Activated naive CD8-positive, alpha-beta T cell treated with anti-CD3 and anti-CD28 coated beads, Interleukin-2, amount 10 ng/mL, durations not matched to agents 7 days and 5 days (primary cell): ENCODE results near the gene CNN2. TPM values are rescaled to one million over a fixed set of nuclear protein-coding genes. Genes with fewer than 3 reads are reported as not detected.

Experiments
- ATAC-seq: fragments of 150-1000 bp; cut with Tn5 transposase; one replicate; pipeline ENCODE4 v1.10.0; 2021; ENCODE audit warnings: low read depth, moderate library complexity
- POLR2A ChIA-PET: fragments of 350-600 bp; sonication (Branson Sonifier 250); formaldehyde crosslinking; loops from one replicate; lab custom pipeline; 2021; ENCODE audit warnings: antibody characterized with exemption; lab: Charles Lee
- DNase-seq: peaks from one replicate; pipeline ENCODE4 v3.0.0; 2021
- H3K27ac Mint-ChIP-seq: one replicate; pipeline ENCODE4 v1.8.0; 2022; ENCODE audit warnings: mild to moderate bottlenecking, mixed read lengths
- H3K27me3 Mint-ChIP-seq: one replicate; pipeline ENCODE4 v1.8.0; 2022; ENCODE audit warnings: mild to moderate bottlenecking, moderate library complexity, mixed read lengths
- H3K36me3 Mint-ChIP-seq: one replicate; pipeline ENCODE4 v1.8.0; 2021; ENCODE audit warnings: mild to moderate bottlenecking, mixed read lengths
- H3K4me1 Mint-ChIP-seq: one replicate; pipeline ENCODE4 v1.8.0; 2021; ENCODE audit warnings: mixed read lengths
- H3K4me3 Mint-ChIP-seq: one replicate; pipeline ENCODE4 v1.8.0; 2022; ENCODE audit warnings: mild to moderate bottlenecking, moderate library complexity, mixed read lengths
- H3K9me3 Mint-ChIP-seq: one replicate; pipeline ENCODE4 v1.8.0; 2021; ENCODE audit warnings: mixed read lengths
- total RNA-seq, 2 experiments: library from RNA; stranded (reverse); gene quantifications; one replicate each; pipeline ENCODE4 v1.2.3, GENCODE V29; 2021

Gene CNN2
- total RNA-seq, result 100 to 1,000 TPM; 340 to 353 TPM

GRCh38 chr19:1025960-1026782, at the start of gene CNN2:
Gene CNN2, plus strand, starts transcription at chr19:1026608. Its CDS starts 54 bp downstream, at chr19:1026662.
- H3K4me1 Mint-ChIP-seq, result peaks cover 19% of the 10 kb centered on the region
- H3K9me3 Mint-ChIP-seq, result no peaks in the 10 kb centered on the region
- POLR2A ChIA-PET, result interaction anchor here (0.5 to 7.0 kb wide), 10 partner anchors 12 to 243 kb away, joined by 3 to 130 read pairs (median 6); partner anchors contain the start of genes ABCA7, ARHGAP45, CIRBP and POLR2E
- H3K27me3 Mint-ChIP-seq, result no peaks in the 10 kb centered on the region
- ATAC-seq (peak; percentile 59), DNase-seq (peak; percentile 84)
- H3K4me3 Mint-ChIP-seq, result peak within 1 kb of the TSS; percentile 96
- peaks cover 13% of the 10 kb centered on the region for H3K36me3 Mint-ChIP-seq
- peak within 1 kb of the TSS; percentile 92 for H3K27ac Mint-ChIP-seq

GRCh38 chr19:977058-977464, 49.3 kb upstream of the CNN2 start:
- H3K9me3 Mint-ChIP-seq, result no peaks in the 10 kb centered on the region
- no peak for DNase-seq
- no peak overlapping the region for H3K4me3 Mint-ChIP-seq

GRCh38 chr19:979318-979741, 47.1 kb upstream of the CNN2 start:
- POLR2A ChIA-PET, result no interaction called here
- Mint-ChIP-seq H3K27ac (no peak overlapping the region), H3K9me3 (no peaks in the 10 kb centered on the region), H3K4me3 (no peak overlapping the region), H3K27me3 (no peaks in the 10 kb centered on the region), H3K4me1 (no peaks in the 10 kb centered on the region), H3K36me3 (peaks cover 1% of the 10 kb centered on the region)
- DNase-seq, result no peak
- ATAC-seq, result no peak

More at GRCh38 chr19:977058-977464, 49.3 kb upstream of the CNN2 start:
- POLR2A ChIA-PET, result no interaction called here
- H3K27ac Mint-ChIP-seq, result no peak overlapping the region
- peaks cover 5% of the 10 kb centered on the region for H3K36me3 Mint-ChIP-seq
- H3K27me3 Mint-ChIP-seq, result no peaks in the 10 kb centered on the region
- H3K4me1 Mint-ChIP-seq, result no peaks in the 10 kb centered on the region
- ATAC-seq, result peak; percentile 16

- POLR2A ChIA-PET, result no interaction called here
- Mint-ChIP-seq H3K4me3 (no peak overlapping the region), H3K4me1 (peaks cover 5% of the 10 kb centered on the region), H3K27ac (no peak overlapping the region), H3K9me3 (no peaks in the 10 kb centered on the region), H3K27me3 (no peaks in the 10 kb centered on the region), H3K36me3 (peaks cover 2% of the 10 kb centered on the region)
- DNase-seq, result no peak
- ATAC-seq, result no peak
Observed at GRCh38 chr19:980133-980998, 46.0 kb upstream of the CNN2 start.

- Mint-ChIP-seq H3K36me3 (peaks cover 2% of the 10 kb centered on the region), H3K9me3 (no peaks in the 10 kb centered on the region), H3K4me3 (no peak overlapping the region), H3K27ac (no peak overlapping the region), H3K27me3 (no peaks in the 10 kb centered on the region), H3K4me1 (peaks cover 8% of the 10 kb centered on the region)
- peak; percentile 93 for DNase-seq
- POLR2A ChIA-PET, result no interaction called here
- peak; percentile 81 for ATAC-seq
Observed at GRCh38 chr19:982567-983170, 43.7 kb upstream of the CNN2 start.

GRCh38 chr19:984165-984967, 42.0 kb upstream of the CNN2 start, which contains the start of gene WDR18:
Gene WDR18, plus strand, starts transcription at chr19:984345. Its CDS starts 9 bp downstream, at chr19:984354.
- H3K9me3 Mint-ChIP-seq, result no peaks in the 10 kb centered on the region
- peak within 1 kb of the TSS; percentile 94 for H3K4me3 Mint-ChIP-seq
- DNase-seq, result peak; percentile 92
- peaks cover 8% of the 10 kb centered on the region for H3K4me1 Mint-ChIP-seq
- POLR2A ChIA-PET, result interaction anchor here (0.6 to 2.0 kb wide), 25 partner anchors 10 to 1101 kb away, joined by 3 to 13 read pairs (median 5); partner anchors contain the start of genes CFD, GPX4 and RNU6-2
- peak; percentile 86 for ATAC-seq
- no peaks in the 10 kb centered on the region for H3K27me3 Mint-ChIP-seq
- peak within 1 kb of the TSS; percentile 90 for H3K27ac Mint-ChIP-seq
- peaks cover 2% of the 10 kb centered on the region for H3K36me3 Mint-ChIP-seq

GRCh38 chr19:986083-986482, 40.3 kb upstream of the CNN2 start:
- POLR2A ChIA-PET, result no interaction called here

GRCh38 chr19:988081-988480, 38.3 kb upstream of the CNN2 start:
- H3K4me3 Mint-ChIP-seq, result no peak overlapping the region
- peaks cover 6% of the 10 kb centered on the region for H3K36me3 Mint-ChIP-seq
- H3K4me1 Mint-ChIP-seq, result peaks cover 8% of the 10 kb centered on the region

More at GRCh38 chr19:986083-986482, 40.3 kb upstream of the CNN2 start:
- H3K27ac Mint-ChIP-seq, result peak overlapping the region; percentile 50
- H3K4me3 Mint-ChIP-seq, result no peak overlapping the region
- H3K27me3 Mint-ChIP-seq, result no peaks in the 10 kb centered on the region
- peaks cover 6% of the 10 kb centered on the region for H3K36me3 Mint-ChIP-seq
- ATAC-seq (no peak), DNase-seq (no peak)
- H3K9me3 Mint-ChIP-seq, result no peaks in the 10 kb centered on the region
- peaks cover 8% of the 10 kb centered on the region for H3K4me1 Mint-ChIP-seq

GRCh38 chr19:988510-988909, 37.9 kb upstream of the CNN2 start:
- H3K9me3 Mint-ChIP-seq, result no peaks in the 10 kb centered on the region

More at GRCh38 chr19:988081-988480, 38.3 kb upstream of the CNN2 start:
- DNase-seq (no peak), ATAC-seq (no peak)
- no peaks in the 10 kb centered on the region for H3K9me3 Mint-ChIP-seq
- H3K27ac Mint-ChIP-seq, result peak overlapping the region; percentile 32
- POLR2A ChIA-PET, result no interaction called here
- H3K27me3 Mint-ChIP-seq, result no peaks in the 10 kb centered on the region

GRCh38 chr19:989381-990081, 36.9 kb upstream of the CNN2 start:
- peak; percentile 9 for ATAC-seq
- H3K27ac Mint-ChIP-seq, result no peak overlapping the region

More at GRCh38 chr19:988510-988909, 37.9 kb upstream of the CNN2 start:
- ATAC-seq, result no peak
- POLR2A ChIA-PET, result no interaction called here
- no peak overlapping the region for H3K27ac Mint-ChIP-seq
- peaks cover 8% of the 10 kb centered on the region for H3K4me1 Mint-ChIP-seq
- H3K36me3 Mint-ChIP-seq, result peaks cover 6% of the 10 kb centered on the region
- H3K4me3 Mint-ChIP-seq, result no peak overlapping the region
- H3K27me3 Mint-ChIP-seq, result no peaks in the 10 kb centered on the region
- no peak for DNase-seq

GRCh38 chr19:990119-990571, 36.3 kb upstream of the CNN2 start:
- H3K9me3 Mint-ChIP-seq, result no peaks in the 10 kb centered on the region
- no peaks in the 10 kb centered on the region for H3K27me3 Mint-ChIP-seq
- no peak overlapping the region for H3K27ac Mint-ChIP-seq
- no peak for DNase-seq
- peaks cover 4% of the 10 kb centered on the region for H3K4me1 Mint-ChIP-seq
- ATAC-seq, result no peak
- POLR2A ChIA-PET, result no interaction called here
- no peak overlapping the region for H3K4me3 Mint-ChIP-seq
- H3K36me3 Mint-ChIP-seq, result peaks cover 3% of the 10 kb centered on the region

More at GRCh38 chr19:989381-990081, 36.9 kb upstream of the CNN2 start:
- H3K36me3 Mint-ChIP-seq, result peaks cover 3% of the 10 kb centered on the region
- no peak for DNase-seq
- H3K4me3 Mint-ChIP-seq, result no peak overlapping the region
- POLR2A ChIA-PET, result no interaction called here
- H3K27me3 Mint-ChIP-seq, result no peaks in the 10 kb centered on the region
- no peaks in the 10 kb centered on the region for H3K9me3 Mint-ChIP-seq
- H3K4me1 Mint-ChIP-seq, result peaks cover 8% of the 10 kb centered on the region

- H3K4me1 Mint-ChIP-seq, result peaks cover under 1% of the 10 kb centered on the region
- H3K27me3 Mint-ChIP-seq, result no peaks in the 10 kb centered on the region
- no peaks in the 10 kb centered on the region for H3K9me3 Mint-ChIP-seq
- peaks cover 3% of the 10 kb centered on the region for H3K36me3 Mint-ChIP-seq
- H3K27ac Mint-ChIP-seq, result no peak overlapping the region
- DNase-seq, result no peak
- H3K4me3 Mint-ChIP-seq, result no peak overlapping the region
- POLR2A ChIA-PET, result no interaction called here
- no peak for ATAC-seq
Observed at GRCh38 chr19:990746-991145, 35.7 kb upstream of the CNN2 start.
